Erythroblast (primary cell): ENCODE results near the gene OR52N4.

Experiments used
- DNase-seq, 2 experiments: peaks; one replicate each; lab custom pipeline; 2025; lab: John Stamatoyannopoulos, UW
- GATA1 ChIP-seq: IDR thresholded peaks from 2 replicates; pipeline ENCODE4 v1.6.1; 2011; ENCODE audit warnings: low read depth, mild to moderate bottlenecking, control low read depth, low read length, moderate library complexity
- POLR2A ChIP-seq: IDR thresholded peaks from 2 replicates; pipeline ENCODE4 v1.6.1; 2011; ENCODE audit warnings: mild to moderate bottlenecking, low read length

The OR52N4 gene

GRCh38 chr11:5749836-5750235 is 4.2 kb upstream of the OR52N4 start:
- no peak for DNase-seq
- TF ChIP-seq POLR2A (no peak), GATA1 (no peak)

GRCh38 chr11:5767056-5767455 is 13.0 kb downstream of the OR52N4 start:
- TF ChIP-seq GATA1 = no peak
- no peak for TF ChIP-seq POLR2A
- no peak for DNase-seq

GRCh38 chr11:5783255-5783654 is 29.2 kb downstream of the OR52N4 start, which contains the start of gene OR52N5:
Gene OR52N5 (minus strand): TSS chr11:5783355. CDS start chr11:5778634, 4,721 bp downstream.
- DNase-seq = no peak
- TF ChIP-seq POLR2A (no peak), GATA1 (no peak)

- TF ChIP-seq POLR2A (no peak), GATA1 (no peak)
- no peak for DNase-seq
These were observed 37.1 kb downstream of the OR52N4 start, which contains the start of gene OR52N1 for GRCh38 chr11:5791165-5791564. Gene OR52N1 (minus strand): TSS chr11:5791265. CDS start chr11:5788816, 2,449 bp downstream.

GRCh38 chr11:5796541-5796940 is 42.5 kb downstream of the OR52N4 start:
- no peak for TF ChIP-seq GATA1
- TF ChIP-seq POLR2A = no peak
- no peak for DNase-seq

- no peak for DNase-seq
- TF ChIP-seq POLR2A = no peak
These were observed 49.9 kb downstream of the OR52N4 start for GRCh38 chr11:5803982-5804381.
